T-cell (primary cell): ENCODE measurements around the gene ATP5ME. TPM values are rescaled to one million over a fixed set of nuclear protein-coding genes. Genes with fewer than 3 reads are reported as not detected.
A peak's percentile ranks its signal among the peaks of the same experiment; 100 is the strongest.

Experiments used
- ATAC-seq, 4 experiments: fragments of 200-7000 bp in 3 of 4; fragments of 150-1000 bp in 1 of 4; cut with Tn5 transposase; replicated peaks in 1 of 4; 1 replicate in 3 of 4; 2 replicates in 1 of 4; pipeline ENCODE4 v1.10.0; 2021; ENCODE audit warnings: moderate library complexity in 3 of 4, mild to moderate bottlenecking in 2 of 4, moderate number of reproducible peaks in 1 of 4
- CTCF ChIA-PET, 2 donors: fragments of 300-600 bp; sonication (Branson Sonifier 250); formaldehyde crosslinking; loops; one replicate each; lab custom pipeline; 2022; ENCODE audit warnings: antibody characterized with exemption in 2 of 2; lab: Charles Lee
- POLR2A ChIA-PET, 2 donors: fragments of 300-600 bp; sonication (Branson Sonifier 250); formaldehyde crosslinking; loops; one replicate each; lab custom pipeline; 2022; ENCODE audit warnings: antibody characterized with exemption in 2 of 2; lab: Charles Lee
- DNase-seq, 35 experiments: peaks; one replicate each; pipeline versions ENCODE4 v3.0.0 to v3.0.0-alpha.2; 2013 to 2023
- H3K27ac ChIP-seq: one replicate; pipeline ENCODE4 v1.5.1; 2013; ENCODE audit warnings: low read length
- H3K27me3 ChIP-seq, 2 experiments: replicated peaks in 1 of 2; 1 replicate in 1 of 2; 2 replicates in 1 of 2; pipeline versions ENCODE4 v1.6.1 to v1.7.0; 2013; ENCODE audit warnings: low read length in 1 of 2, mixed read lengths in 1 of 2; ENCODE audit not compliant: control insufficient read depth in 2 of 2, insufficient read depth in 2 of 2; ENCODE audit errors: extremely low read depth in 1 of 2
- H3K36me3 ChIP-seq, 2 donors: 1 replicate in 1 of 2; 2 replicates in 1 of 2; pipeline versions ENCODE4 v1.6.1 to v1.7.0; 2013; ENCODE audit warnings: low read length in 1 of 2; ENCODE audit not compliant: control insufficient read depth in 2 of 2, insufficient read depth in 1 of 2; ENCODE audit errors: extremely low read depth in 1 of 2
- H3K4me1 ChIP-seq, 2 experiments: 1 replicate in 1 of 2; 2 replicates in 1 of 2; pipeline versions ENCODE4 v1.6.1 to v1.7.0; 2013; ENCODE audit warnings: low read length in 2 of 2, mixed read lengths in 1 of 2; ENCODE audit not compliant: insufficient read depth in 2 of 2, control insufficient read depth in 1 of 2; ENCODE audit errors: extremely low read depth in 1 of 2
- H3K4me3 ChIP-seq, 2 donors: 1 replicate in 1 of 2; 2 replicates in 1 of 2; pipeline versions ENCODE4 v1.5.1 to v1.7.0; 2013; ENCODE audit warnings: mild to moderate bottlenecking in 2 of 2, low read length in 1 of 2, moderate library complexity in 1 of 2; ENCODE audit not compliant: control insufficient read depth in 1 of 2; ENCODE audit errors: extremely low read depth in 1 of 2
- H3K9me3 ChIP-seq: 2 replicates; pipeline ENCODE4 v1.7.0; 2013
- H3K27ac Mint-ChIP-seq, 2 donors: one replicate each; pipeline ENCODE4 v1.8.0; 2020 to 2021; ENCODE audit warnings: mild to moderate bottlenecking in 2 of 2, mixed read lengths in 2 of 2
- H3K27me3 Mint-ChIP-seq, 2 donors: one replicate each; pipeline ENCODE4 v1.8.0; 2021 to 2022; ENCODE audit warnings: mixed read lengths in 2 of 2
- H3K36me3 Mint-ChIP-seq: one replicate; pipeline ENCODE4 v1.8.0; 2021; ENCODE audit warnings: mixed read lengths
- H3K4me1 Mint-ChIP-seq, 3 donors: one replicate each; pipeline ENCODE4 v1.8.0; 2020 to 2022; ENCODE audit warnings: mixed read lengths in 3 of 3, mild to moderate bottlenecking in 1 of 3
- H3K4me3 Mint-ChIP-seq, 3 donors: one replicate each; pipeline ENCODE4 v1.8.0; 2020 to 2022; ENCODE audit warnings: mild to moderate bottlenecking in 3 of 3, mixed read lengths in 3 of 3, moderate library complexity in 3 of 3
- H3K9me3 Mint-ChIP-seq, 3 donors: one replicate each; pipeline ENCODE4 v1.8.0; 2020 to 2022; ENCODE audit warnings: mixed read lengths in 3 of 3
- WGBS: methylation state at CpG from one replicate; pipeline ENCODE4 v1.1.5; 2013; ENCODE audit warnings: missing lambda C conversion rate; ENCODE audit not compliant: insufficient coverage; 5-methylcytosine and 5-hydroxymethylcytosine counted together
- total RNA-seq, 35 experiments: library from RNA in 6 of 35; stranded (reverse) in 6 of 35; fragments of 120-200 nt in 1 of 35; gene quantifications; one replicate each; pipeline versions ENCODE4 v1.2.1 to v1.2.4 and lab custom pipeline; 2013 to 2026

Gene ATP5ME
- total RNA-seq, 5 donors from 2014 or later (not counting 1 experiment from before 2014, with no cell fraction given), result 92.4 to 158 (median 145) TPM

DNA sequence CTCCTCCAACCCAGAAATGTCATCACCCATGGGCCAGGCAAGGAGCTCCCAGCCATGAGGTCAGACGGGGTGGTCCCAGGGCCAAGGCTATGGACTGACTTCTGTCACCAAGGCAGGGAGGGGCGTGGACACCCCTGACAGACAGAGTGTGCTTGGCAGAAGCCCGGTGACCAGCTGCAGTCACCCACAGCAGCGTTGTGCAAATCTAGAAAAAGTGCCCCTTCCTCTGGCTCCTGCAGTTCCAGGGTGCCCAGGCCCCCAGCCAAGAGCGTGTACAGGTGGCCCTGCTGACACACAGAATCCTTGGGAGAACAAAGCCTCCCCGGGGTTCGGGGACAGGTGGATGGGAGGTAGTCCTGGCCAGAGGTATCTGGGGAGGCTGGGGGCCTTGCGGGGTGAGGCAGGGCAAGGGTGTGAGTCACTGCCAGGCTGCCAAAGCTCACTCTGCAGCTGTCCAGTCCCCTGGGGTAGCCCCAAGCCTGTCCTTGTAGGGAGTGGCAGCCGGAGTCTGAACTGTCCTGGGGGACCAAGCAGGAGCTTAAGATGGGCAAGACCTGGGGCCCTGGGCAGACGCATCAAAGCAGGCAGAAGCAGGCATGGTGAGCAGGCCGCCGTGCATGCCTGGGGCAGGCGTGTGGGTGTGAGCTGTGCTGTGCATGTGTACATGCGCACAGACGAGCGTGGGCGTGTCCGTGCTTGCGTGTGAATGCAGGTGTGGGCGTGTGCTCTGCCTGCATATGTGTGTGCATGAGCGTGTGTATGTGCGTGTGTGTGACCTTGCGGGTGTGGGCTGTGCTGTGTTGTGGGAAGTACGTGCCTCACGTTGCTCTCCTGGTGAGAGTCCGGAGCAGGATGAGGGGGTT lies 3.6 kb upstream of the ATP5ME start:
- no peaks in the 10 kb centered on the region for H3K9me3 ChIP-seq
- peaks cover 0 to under 1% of the 10 kb centered on the region in 2 donors for H3K36me3 ChIP-seq
- Mint-ChIP-seq H3K4me3 (peak overlapping the region in 1 of 3 donors; percentile 5), H3K36me3 (peaks cover 2% of the 10 kb centered on the region), H3K27me3 (no peaks in the 10 kb centered on the region), H3K9me3 (no peaks in the 10 kb centered on the region), H3K27ac (no peak overlapping the region), H3K4me1 (peaks cover 8 to 23% (median 18%) of the 10 kb centered on the region in 3 donors)
- H3K27me3 ChIP-seq, result peaks cover 0 to 25% of the 10 kb centered on the region in 2 experiments
- H3K4me1 ChIP-seq, result peaks cover 14 to 43% of the 10 kb centered on the region in 2 experiments
- H3K4me3 ChIP-seq, result no peak overlapping the region
- ChIA-PET POLR2A (no interaction called here), CTCF (interaction anchor here in 1 of 2 donors (0.5 kb wide), 1 partner anchor 31 kb away, joined by 3 read pairs; no protein-coding TSS in a partner anchor)
- H3K27ac ChIP-seq, result no peak overlapping the region
- 79% methylated on average over 24 of the region's 26 CpGs for WGBS
- DNase-seq (peak in 2 of 35 experiments; percentile 30 to 48), ATAC-seq (no peak)

DNA sequence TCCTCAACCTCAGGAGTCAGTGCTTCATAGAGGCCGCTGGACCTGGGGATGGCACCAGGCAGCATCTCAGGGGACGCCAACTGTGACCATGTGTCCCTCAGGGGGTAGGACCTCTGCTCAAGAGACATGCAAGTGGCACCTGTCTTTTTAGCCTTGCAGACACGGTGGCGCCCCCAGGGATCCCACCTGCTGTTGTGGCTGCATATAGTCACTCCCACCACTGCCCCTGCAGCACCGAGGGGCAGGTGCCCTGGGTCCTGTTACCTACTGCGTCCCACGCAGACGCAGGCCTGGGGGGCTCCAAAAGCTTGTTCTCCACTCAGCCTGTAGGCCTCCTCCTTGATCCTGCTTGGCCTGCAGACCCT lies 2.8 kb upstream of the ATP5ME start:
- Mint-ChIP-seq H3K36me3 (peaks cover 6% of the 10 kb centered on the region), H3K27ac (no peak overlapping the region), H3K9me3 (no peaks in the 10 kb centered on the region), H3K27me3 (no peaks in the 10 kb centered on the region), H3K4me3 (peak overlapping the region in 2 of 3 donors; percentile 21 to 30), H3K4me1 (peaks cover 8 to 26% (median 18%) of the 10 kb centered on the region in 3 donors)
- Histone ChIP-seq H3K36me3 (peaks cover 6 to 8% of the 10 kb centered on the region in 2 donors), H3K9me3 (no peaks in the 10 kb centered on the region), H3K4me3 (no peak overlapping the region), H3K27ac (no peak overlapping the region), H3K27me3 (peaks cover 0 to 19% of the 10 kb centered on the region in 2 experiments), H3K4me1 (peaks cover 14 to 43% of the 10 kb centered on the region in 2 experiments)
- CTCF ChIA-PET, result no interaction called here
- DNase-seq, result no peak
- POLR2A ChIA-PET, result no interaction called here
- 88% methylated on average over 8 of the region's 8 CpGs for WGBS
- ATAC-seq, result no peak

DNA sequence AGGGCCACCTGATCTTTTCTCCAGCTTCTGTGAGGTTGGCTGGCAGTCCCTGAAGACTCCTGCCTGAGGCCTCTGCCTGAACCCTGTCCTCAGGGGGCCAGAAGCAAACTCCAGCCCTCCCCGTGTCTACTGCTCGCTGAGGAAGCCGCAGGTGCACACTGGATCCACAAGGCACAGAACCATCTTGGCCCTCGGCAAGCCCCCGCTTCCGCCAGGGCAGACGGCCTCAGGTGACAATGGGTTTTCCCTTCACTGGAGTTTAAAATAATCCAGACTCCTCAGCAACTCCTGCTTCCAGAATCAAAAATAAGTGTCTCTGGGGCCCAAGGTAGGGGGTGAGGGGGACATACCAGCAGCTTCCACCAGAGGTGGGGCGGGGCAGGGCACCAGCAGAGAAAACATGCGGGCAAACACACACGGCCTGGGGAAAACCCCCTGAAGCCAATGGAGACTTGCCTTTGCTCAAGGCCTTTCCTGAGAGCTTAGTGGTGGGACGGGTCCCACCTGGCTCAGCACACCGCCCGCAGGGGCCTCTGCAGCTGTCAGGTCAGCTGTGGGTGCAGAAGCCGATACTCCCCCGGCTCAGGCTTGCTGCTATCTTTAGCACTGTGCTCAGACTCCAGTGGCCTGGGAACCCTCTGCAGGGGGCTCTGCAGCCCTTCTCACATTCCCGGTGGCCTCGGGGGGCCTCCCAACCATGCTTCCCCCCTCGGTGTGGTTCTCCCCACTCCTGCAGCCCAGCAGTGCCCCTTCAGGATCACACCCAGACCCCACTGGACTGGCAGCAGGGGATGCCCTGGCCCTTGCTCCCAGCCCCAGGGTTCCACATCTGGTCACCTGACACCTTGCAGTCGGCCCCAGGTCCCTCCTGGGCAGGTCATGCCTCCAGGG lies 2.1 kb upstream of the ATP5ME start:
- no peaks in the 10 kb centered on the region for H3K27me3 Mint-ChIP-seq
- no peaks in the 10 kb centered on the region for H3K9me3 Mint-ChIP-seq
- Histone ChIP-seq H3K9me3 (no peaks in the 10 kb centered on the region), H3K4me3 (no peak overlapping the region), H3K27ac (no peak overlapping the region), H3K36me3 (peaks cover 7 to 12% of the 10 kb centered on the region in 2 donors), H3K27me3 (peaks cover 0 to 19% of the 10 kb centered on the region in 2 experiments), H3K4me1 (peaks cover 14 to 39% of the 10 kb centered on the region in 2 experiments)
- no peak overlapping the region for H3K27ac Mint-ChIP-seq
- no peak for ATAC-seq
- peaks cover 10% of the 10 kb centered on the region for H3K36me3 Mint-ChIP-seq
- ChIA-PET CTCF (no interaction called here), POLR2A (no interaction called here)
- peak overlapping the region; percentile 30 to 88 (median 83) for H3K4me3 Mint-ChIP-seq
- WGBS, result 85% methylated on average over 18 of the region's 19 CpGs
- H3K4me1 Mint-ChIP-seq, result peaks cover 8 to 26% (median 18%) of the 10 kb centered on the region in 3 donors
- DNase-seq, result no peak

DNA sequence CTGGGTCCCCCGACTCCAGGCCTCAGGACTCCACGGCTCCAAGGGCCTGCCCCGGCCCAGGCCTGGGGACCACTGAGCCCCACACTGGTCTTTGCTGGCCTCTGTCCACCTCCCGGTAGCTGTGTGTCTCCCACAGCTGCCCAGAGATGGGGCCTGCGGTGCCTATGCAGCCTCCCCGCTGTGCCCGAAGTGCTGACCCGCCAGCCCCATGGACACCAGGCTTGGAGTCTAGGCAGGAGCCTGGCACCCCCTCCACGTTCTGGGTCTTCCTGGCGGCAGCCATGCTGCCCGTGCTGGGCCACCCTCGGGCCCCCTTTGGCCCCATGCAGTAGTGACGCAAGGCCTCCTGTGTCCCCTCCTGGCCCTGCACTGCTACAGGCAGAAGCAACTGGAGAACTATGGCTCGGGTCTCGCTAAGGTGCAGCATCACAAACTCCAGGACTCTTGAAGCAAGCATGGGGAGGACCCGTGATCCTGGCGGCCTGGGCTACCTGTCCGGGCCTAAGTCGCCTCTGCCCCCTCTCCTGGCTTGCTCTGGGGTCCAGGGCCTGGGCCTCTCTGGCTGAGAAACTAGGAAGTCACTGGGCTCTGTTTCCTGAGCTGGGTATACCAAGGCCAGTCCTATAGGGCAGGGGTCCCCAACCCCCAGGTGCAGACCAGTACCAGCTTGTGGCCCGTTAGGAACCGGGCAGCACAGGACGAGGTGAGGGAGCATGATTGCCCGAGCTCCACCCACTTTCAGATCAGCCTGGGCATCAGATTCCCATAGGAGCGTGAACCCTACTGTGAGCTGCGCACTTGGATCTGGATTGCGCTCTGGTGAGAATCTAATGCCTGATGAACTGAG lies 1.2 kb upstream of the ATP5ME start:
- Mint-ChIP-seq H3K27ac (peak overlapping the region; percentile 52 to 88), H3K4me1 (peaks cover 8 to 21% (median 12%) of the 10 kb centered on the region in 3 donors), H3K9me3 (no peaks in the 10 kb centered on the region), H3K36me3 (peaks cover 16% of the 10 kb centered on the region), H3K4me3 (peak overlapping the region; percentile 82 to 88 (median 83)), H3K27me3 (no peaks in the 10 kb centered on the region)
- Histone ChIP-seq H3K9me3 (no peaks in the 10 kb centered on the region), H3K36me3 (peaks cover 7 to 16% of the 10 kb centered on the region in 2 donors), H3K27ac (peak overlapping the region; percentile 86), H3K4me1 (peaks cover 13 to 29% of the 10 kb centered on the region in 2 experiments), H3K4me3 (peak overlapping the region; percentile 81 to 89), H3K27me3 (peaks cover 0 to 14% of the 10 kb centered on the region in 2 experiments)
- no peak for DNase-seq
- ChIA-PET CTCF (no interaction called here), POLR2A (no interaction called here)
- peak in 1 of 4 experiments; percentile 1 for ATAC-seq
- 64% methylated on average over 23 of the region's 26 CpGs for WGBS

DNA sequence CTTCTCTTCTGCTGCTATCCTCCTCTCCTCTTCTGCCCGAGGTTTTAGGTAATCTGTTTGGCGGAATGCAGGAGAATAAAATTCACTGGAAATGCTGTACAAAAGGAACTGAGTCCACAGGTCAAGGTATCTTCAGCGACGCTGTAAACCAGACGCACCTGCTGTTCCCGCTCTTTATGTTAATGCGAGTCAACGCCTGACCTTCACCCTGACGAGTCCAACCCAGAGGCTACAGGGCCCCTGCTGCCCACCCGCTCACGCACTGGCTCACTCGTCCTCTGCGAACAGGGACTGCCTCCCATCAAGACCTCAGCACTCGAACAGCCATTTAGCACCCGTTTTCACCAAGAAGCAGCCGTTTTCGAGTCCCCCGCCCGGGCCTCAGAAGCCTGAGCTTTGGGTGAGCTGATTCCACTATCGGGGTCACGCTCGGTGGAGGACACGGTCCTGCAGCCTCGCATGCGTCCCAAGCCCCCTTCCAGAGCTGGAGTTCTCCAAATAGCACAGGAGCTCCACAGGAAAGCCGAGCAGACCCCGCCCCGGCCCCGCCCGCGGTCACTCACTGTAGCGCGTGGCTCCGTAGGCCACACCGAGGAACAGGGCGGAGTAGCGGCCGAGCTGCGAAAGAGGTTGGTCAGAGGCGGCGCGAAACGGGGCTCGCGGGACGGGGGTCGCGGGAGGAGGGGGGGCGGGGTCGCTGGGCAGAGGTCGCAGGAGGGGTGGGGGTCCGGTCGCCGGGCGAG lies 556 bp downstream of the ATP5ME start:
- Mint-ChIP-seq H3K4me1 (peaks cover 8 to 19% (median 11%) of the 10 kb centered on the region in 3 donors), H3K27ac (peak overlapping the region; percentile 22 to 36), H3K9me3 (no peaks in the 10 kb centered on the region), H3K27me3 (no peaks in the 10 kb centered on the region), H3K4me3 (peak overlapping the region; percentile 76 to 82 (median 77)), H3K36me3 (peaks cover 16% of the 10 kb centered on the region)
- Histone ChIP-seq H3K36me3 (peaks cover 7 to 16% of the 10 kb centered on the region in 2 donors), H3K4me1 (peaks cover 13 to 26% of the 10 kb centered on the region in 2 experiments), H3K27ac (no peak overlapping the region), H3K27me3 (peaks cover 0 to 2% of the 10 kb centered on the region in 2 experiments), H3K9me3 (no peaks in the 10 kb centered on the region), H3K4me3 (peak overlapping the region; percentile 75 to 81)
- DNase-seq, result no peak
- POLR2A ChIA-PET, result interaction anchor here in 1 of 2 donors (0.6 to 1.0 kb wide), 2 partner anchors 11 to 259 kb away, joined by 3 to 12 read pairs; partner anchors contain the start of genes GAK and TMEM175
- ATAC-seq, result no peak
- WGBS, result 19% methylated on average over 39 of the region's 55 CpGs
- CTCF ChIA-PET, result interaction anchor here in 1 of 2 donors (1.0 kb wide), 2 partner anchors 9 to 429 kb away, joined by 3 read pairs; no protein-coding TSS in a partner anchor
